Neutrophil (primary cell): ENCODE measurements around the gene IQSEC1.

Experiments
- H3K27ac ChIP-seq: fragments of 200-600 bp; sonication (generic); 2 replicates; pipeline ENCODE4 v1.5.1; 2016; ENCODE audit warnings: mild to moderate bottlenecking, moderate library complexity
- H3K27me3 ChIP-seq: fragments of 200-600 bp; sonication (generic); 2 replicates; pipeline ENCODE4 v1.6.0; 2016; ENCODE audit warnings: mild to moderate bottlenecking
- H3K36me3 ChIP-seq: fragments of 200-600 bp; sonication (generic); 2 replicates; pipeline ENCODE4 v1.5.1; 2017
- H3K4me1 ChIP-seq, 2 experiments: fragments of 200-600 bp in 1 of 2; sonication (generic) in 1 of 2; 1 replicate in 1 of 2; 2 replicates in 1 of 2; pipeline versions ENCODE4 v1.5.1 to v1.6.1; 2013 to 2016; ENCODE audit warnings: low read depth in 1 of 2, low read length in 1 of 2, mild to moderate bottlenecking in 1 of 2, moderate library complexity in 1 of 2; ENCODE audit not compliant: control insufficient read depth in 1 of 2, insufficient read depth in 1 of 2
- H3K4me3 ChIP-seq, 2 experiments: fragments of 200-600 bp in 1 of 2; sonication (generic) in 1 of 2; 1 replicate in 1 of 2; 2 replicates in 1 of 2; pipeline ENCODE4 v1.5.1; 2013 to 2016; ENCODE audit warnings: low read depth in 1 of 2, low read length in 1 of 2, mild to moderate bottlenecking in 1 of 2, moderate library complexity in 1 of 2
- H3K9me3 ChIP-seq: fragments of 200-600 bp; sonication (generic); 2 replicates; pipeline ENCODE4 v1.5.1; 2016
- CTCF ChIP-seq: fragments of 200-600 bp; sonication (generic); IDR thresholded peaks from 2 replicates; pipeline ENCODE4 v1.5.1; 2016; ENCODE audit warnings: antibody characterized with exemption

Gene IQSEC1

GRCh38 chr3:12981306-12982275 lies 91.6 kb downstream of the IQSEC1 start:
- Histone ChIP-seq H3K4me3 (no peak overlapping the region), H3K27ac (peak overlapping the region; percentile 9), H3K4me1 (peaks cover 4 to 31% of the 10 kb centered on the region in 2 experiments), H3K9me3 (no peaks in the 10 kb centered on the region), H3K27me3 (no peaks in the 10 kb centered on the region), H3K36me3 (peaks cover 83% of the 10 kb centered on the region)
- TF ChIP-seq CTCF, result no peak

- Histone ChIP-seq H3K4me3 (no peak overlapping the region), H3K9me3 (no peaks in the 10 kb centered on the region), H3K36me3 (peaks cover 83% of the 10 kb centered on the region), H3K4me1 (peaks cover 4 to 31% of the 10 kb centered on the region in 2 experiments), H3K27me3 (no peaks in the 10 kb centered on the region), H3K27ac (no peak overlapping the region)
- TF ChIP-seq CTCF, result no peak
Measured at GRCh38 chr3:12980596-12981290, 92.5 kb downstream of the IQSEC1 start.

- Histone ChIP-seq H3K9me3 (no peaks in the 10 kb centered on the region), H3K4me1 (peaks cover 4 to 31% of the 10 kb centered on the region in 2 experiments), H3K4me3 (no peak overlapping the region), H3K27ac (no peak overlapping the region), H3K36me3 (peaks cover 84% of the 10 kb centered on the region), H3K27me3 (no peaks in the 10 kb centered on the region)
- TF ChIP-seq CTCF, result no peak
Measured at GRCh38 chr3:12979947-12980487, 93.2 kb downstream of the IQSEC1 start.

DNA sequence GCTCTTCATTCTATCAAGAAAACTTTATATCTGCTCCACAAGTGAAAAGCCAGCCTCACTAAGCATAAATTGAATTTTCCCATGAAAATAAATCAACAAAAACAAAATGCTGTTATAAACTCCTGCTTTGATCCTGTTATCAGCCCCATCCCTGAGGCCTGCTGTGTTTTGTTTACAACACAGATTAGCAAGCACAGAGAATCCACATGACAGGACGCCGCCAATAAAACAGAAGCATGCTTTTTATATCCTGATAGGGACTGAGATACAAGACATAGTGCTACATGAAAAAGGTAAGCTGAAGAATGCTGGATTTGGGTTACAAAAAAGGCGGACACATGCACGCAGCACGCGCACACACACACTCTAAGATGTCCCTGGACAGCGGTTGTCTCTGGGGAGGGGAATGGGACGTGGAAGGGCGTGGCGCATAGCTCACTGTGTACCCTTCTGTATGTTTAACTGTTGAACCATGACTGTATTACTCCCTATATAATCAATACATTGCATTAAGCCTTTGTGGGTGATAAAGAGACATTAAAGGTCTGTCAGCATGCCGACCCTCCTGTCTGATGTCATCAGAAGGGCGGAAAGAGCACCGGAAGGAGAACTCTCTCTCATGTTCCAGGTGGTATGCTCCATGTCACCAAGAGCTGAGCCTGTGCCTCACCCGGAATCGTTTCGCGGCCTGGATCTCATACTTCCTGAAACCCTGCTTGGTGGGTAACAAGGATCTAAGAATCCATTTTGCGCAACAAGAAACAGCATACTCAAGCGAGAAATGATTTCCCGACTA lies 93.9 kb downstream of the IQSEC1 start:
- Histone ChIP-seq H3K4me3 (no peak overlapping the region), H3K36me3 (peaks cover 89% of the 10 kb centered on the region), H3K27me3 (no peaks in the 10 kb centered on the region), H3K4me1 (peaks cover 4 to 30% of the 10 kb centered on the region in 2 experiments), H3K9me3 (no peaks in the 10 kb centered on the region), H3K27ac (no peak overlapping the region)
- TF ChIP-seq CTCF, result no peak

DNA sequence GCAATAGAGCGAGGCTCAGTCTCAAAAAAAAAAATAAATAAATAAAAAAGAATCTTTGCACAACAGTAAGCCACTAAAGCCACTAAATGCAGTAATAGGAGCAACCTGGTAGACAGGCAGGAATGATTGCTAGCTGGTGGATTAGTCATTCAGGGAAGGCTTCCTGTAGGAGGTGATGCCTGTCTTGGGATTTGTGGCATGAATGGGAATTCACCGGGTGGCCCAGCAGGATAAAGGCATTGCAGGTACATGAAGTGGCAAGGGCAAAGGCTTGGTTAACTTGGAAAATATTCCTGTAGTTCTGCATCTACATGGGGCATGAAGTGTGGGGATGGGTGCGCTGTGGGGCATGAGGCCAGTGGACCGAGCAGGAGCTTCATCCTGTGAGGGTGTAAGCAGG lies 94.5 kb downstream of the IQSEC1 start:
- no peaks in the 10 kb centered on the region for H3K9me3 ChIP-seq
- H3K27me3 ChIP-seq, result no peaks in the 10 kb centered on the region
- no peak overlapping the region for H3K27ac ChIP-seq
- no peak for TF ChIP-seq CTCF
- H3K36me3 ChIP-seq, result peaks cover 89% of the 10 kb centered on the region
- H3K4me1 ChIP-seq, result peaks cover 4 to 24% of the 10 kb centered on the region in 2 experiments
- H3K4me3 ChIP-seq, result no peak overlapping the region
